Endothelial cell of umbilical vein (primary cell): ENCODE data around the gene ADGRG1. TPM values are rescaled to one million over a fixed set of nuclear protein-coding genes. Genes with fewer than 3 reads are reported as not detected.

Experiments
- BruUV-seq: library from RNA; stranded (reverse); fragments of 400-500 nt; replicated peaks from 2 replicates; lab custom pipeline; 2021; lab: Mats Ljungman, UMichigan
- CTCF ChIA-PET: fragments of 300-600, 350-600 bp; sonication (Branson Sonifier 250); formaldehyde crosslinking; loops from one replicate; lab custom pipeline; 2021; ENCODE audit warnings: antibody characterized with exemption, inconsistent platforms; lab: Charles Lee
- POLR2A ChIA-PET: fragments of 300-600, 350-600 bp; sonication (Branson Sonifier 250); formaldehyde crosslinking; loops from one replicate; lab custom pipeline; 2021; ENCODE audit warnings: antibody characterized with exemption, inconsistent platforms; lab: Charles Lee
- DNase-seq: peaks from one replicate; pipeline ENCODE4 v3.0.0-alpha.2; 2011; ENCODE audit warnings: low read depth, low spot score
- FAIRE-seq: peaks from 2 replicates; lab custom pipeline; 2011; peaks lifted over from hg19 to GRCh38; lab: Jason Lieb, UNC
- H2AFZ ChIP-seq: 2 replicates; pipeline ENCODE4 v1.6.0; 2012; ENCODE audit warnings: low read depth, low read length, control low read depth, inconsistent platforms
- H3K27ac ChIP-seq: 2 replicates; pipeline ENCODE4 v1.5.1; 2011; ENCODE audit warnings: low read depth, mild to moderate bottlenecking, control low read depth, low read length, moderate library complexity; ENCODE audit not compliant: insufficient read depth
- H3K27me3 ChIP-seq, 2 experiments: 2 replicates each; pipeline versions ENCODE4 v1.6.0 to v1.6.1; 2011; ENCODE audit warnings: low read length in 2 of 2, mixed read lengths in 1 of 2; ENCODE audit not compliant: control insufficient read depth in 2 of 2, insufficient read depth in 2 of 2
- H3K36me3 ChIP-seq, 2 experiments: 2 replicates in 1 of 2; 3 replicates in 1 of 2; pipeline ENCODE4 v1.5.1; 2011; ENCODE audit warnings: low read length in 2 of 2, mild to moderate bottlenecking in 1 of 2, moderate library complexity in 1 of 2; ENCODE audit not compliant: control insufficient read depth in 2 of 2, insufficient read depth in 2 of 2; ENCODE audit errors: extremely low read depth in 1 of 2
- H3K4me1 ChIP-seq: 3 replicates; pipeline ENCODE4 v1.5.1; 2011; ENCODE audit warnings: mild to moderate bottlenecking, low read length; ENCODE audit not compliant: control insufficient read depth, insufficient read depth; ENCODE audit errors: extremely low read depth
- H3K4me2 ChIP-seq: 2 replicates; pipeline ENCODE4 v1.6.1; 2011; ENCODE audit warnings: low read length, control low read depth, mixed read lengths; ENCODE audit not compliant: insufficient read depth
- H3K4me3 ChIP-seq, 3 experiments: fragments of 200-600 bp in 1 of 3; sonication (generic), shearing (Covaris generic) in 1 of 3; replicated peaks in 1 of 3; 2 replicates each; pipeline ENCODE4 v1.5.1; 2011 to 2016; ENCODE audit warnings: control low read depth in 3 of 3, low read length in 3 of 3, mild to moderate bottlenecking in 2 of 3, inconsistent platforms in 1 of 3, low read depth in 1 of 3, moderate library complexity in 1 of 3; ENCODE audit not compliant: insufficient read depth in 1 of 3
- H3K79me2 ChIP-seq: 2 replicates; pipeline ENCODE4 v1.6.0; 2012; ENCODE audit warnings: low read length, inconsistent platforms; ENCODE audit not compliant: control insufficient read depth, insufficient read depth
- H3K9ac ChIP-seq: replicated peaks from 2 replicates; pipeline ENCODE3; 2011; ENCODE audit warnings: low read length, control low read depth; ENCODE audit not compliant: insufficient read depth; ENCODE audit errors: extremely low read depth
- H3K9me1 ChIP-seq: replicated peaks from 3 replicates; pipeline ENCODE4 v1.6.0; 2011; ENCODE audit warnings: mild to moderate bottlenecking, low read length; ENCODE audit not compliant: control insufficient read depth, insufficient read depth; ENCODE audit errors: extremely low read depth
- H3K9me3 ChIP-seq: replicated peaks from 2 replicates; pipeline ENCODE4 v1.5.1; 2012; ENCODE audit warnings: low read length, inconsistent platforms; ENCODE audit not compliant: control insufficient read depth, insufficient read depth
- H4K20me1 ChIP-seq: replicated peaks from 2 replicates; pipeline ENCODE3; 2011; ENCODE audit warnings: mild to moderate bottlenecking, low read length; ENCODE audit not compliant: control insufficient read depth, insufficient read depth; ENCODE audit errors: extremely low read depth
- CTCF ChIP-seq, 2 donors: IDR thresholded peaks; 1 replicate in 1 of 2; 2 replicates in 1 of 2; pipeline ENCODE4 v1.5.1; 2011; ENCODE audit warnings: low read length in 2 of 2, mild to moderate bottlenecking in 2 of 2, moderate library complexity in 2 of 2, control low read depth in 1 of 2, inconsistent platforms in 1 of 2, low read depth in 1 of 2; ENCODE audit not compliant: insufficient read depth in 1 of 2; ENCODE audit errors: extremely low read depth in 1 of 2
- EZH2 ChIP-seq: IDR thresholded peaks from 2 replicates; pipeline ENCODE4 v1.6.1; 2012; ENCODE audit warnings: borderline replicate concordance, low read depth, mild to moderate bottlenecking, moderate library complexity, low read length, inconsistent platforms; ENCODE audit not compliant: severe bottlenecking
- FOS ChIP-seq: IDR thresholded peaks from 2 replicates; pipeline ENCODE4 v1.6.1; 2011; ENCODE audit warnings: mild to moderate bottlenecking, low read length, moderate library complexity, borderline replicate concordance; ENCODE audit not compliant: insufficient read depth
- GATA2 ChIP-seq: IDR thresholded peaks from 2 replicates; pipeline ENCODE4 v1.7.0; 2011; ENCODE audit warnings: low read depth, mild to moderate bottlenecking, moderate library complexity, mixed read lengths, low read length; ENCODE audit not compliant: insufficient read length, insufficient read depth
- JUN ChIP-seq: IDR thresholded peaks from 2 replicates; pipeline ENCODE4 v1.6.1; 2011; ENCODE audit warnings: borderline replicate concordance, low read depth; ENCODE audit not compliant: insufficient read length, insufficient read depth
- MAX ChIP-seq: IDR thresholded peaks from 2 replicates; pipeline ENCODE4 v1.6.1; 2011; ENCODE audit not compliant: insufficient read depth, insufficient read length
- MYC ChIP-seq: IDR thresholded peaks from one replicate; pipeline ENCODE4 v1.6.1; 2011; ENCODE audit warnings: mild to moderate bottlenecking, low read depth, low read length
- POLR2A ChIP-seq: IDR thresholded peaks from 2 replicates; pipeline ENCODE4 v1.6.1; 2012; ENCODE audit warnings: low read depth, mild to moderate bottlenecking, control low read depth, low read length
- POLR2AphosphoS5 ChIP-seq: IDR thresholded peaks from 2 replicates; pipeline ENCODE4 v1.6.1; 2012; ENCODE audit warnings: low read depth, mild to moderate bottlenecking, control low read depth, low read length, moderate library complexity; ENCODE audit not compliant: insufficient read depth
- dilution Hi-C: fragments of 300-500 bp; cut with MboI; formaldehyde crosslinking; loops from one replicate; pipeline ENCODE4 v1.15.0; 2019; ENCODE audit warnings: low sequenced_read_pairs; ENCODE audit not compliant: extremely low pct_ligation_motif_present
- intact Hi-C: fragments of 100-400 bp; cut with micrococcal nuclease; formaldehyde crosslinking; loops from one replicate; pipeline ENCODE4 v1.10.0; 2022
- polyA plus RNA-seq, 4 experiments: library from polyadenylated mRNA; depleted of rRNA in 3 of 4; stranded (reverse) in 3 of 4; unstranded in 1 of 4; fragments of >200 nt; gene quantifications; 2 replicates each; pipeline versions ENCODE4 v1.2.1 to v1.2.3, GENCODE V29; 2011 to 2012; ENCODE audit warnings: missing spikeins in 1 of 4
- total RNA-seq: library from RNA; stranded (reverse); gene quantifications from 2 replicates; pipeline ENCODE4 v1.2.3, GENCODE V29; 2021

Gene ADGRG1
- total and polyA plus RNA-seq, 2 donors (not counting 3 experiments of a cell fraction or from before 2014, with no cell fraction given), result 45.6 to 92.5 TPM

GRCh38 chr16:57606147-57606846 is 22.1 kb upstream of the ADGRG1 start:
- POLR2A ChIA-PET, result no interaction called here
- intact Hi-C loops, result no loop called here
- no TSS peak for BruUV-seq
- CTCF ChIA-PET, result interaction anchor here (1.3 kb wide), 2 partner anchors 9 to 15 kb away, joined by 3 to 4 read pairs; no protein-coding TSS in a partner anchor
- H3K4me3 ChIP-seq, result no peak overlapping the region
- no peak overlapping the region for H2AFZ ChIP-seq
- TF ChIP-seq FOS, result no peak
- no peak for TF ChIP-seq EZH2
- TF ChIP-seq CTCF (IDR thresholded peaks at IDR 0.05; ENCODE audit: extremely low read depth in 1 of 2, insufficient read depth in 1 of 2, low read depth in 1 of 2, low read length in 2 of 2), result no peak
- TF ChIP-seq POLR2A, result no peak
- TF ChIP-seq GATA2, result no peak
- TF ChIP-seq MAX, result no peak
- TF ChIP-seq MYC, result no peak
- no peak for TF ChIP-seq POLR2AphosphoS5
- no peak for TF ChIP-seq JUN
- H3K27me3 ChIP-seq, result no peaks in the 10 kb centered on the region
- H3K36me3 ChIP-seq, result no peaks in the 10 kb centered on the region
- dilution Hi-C loops, result no loop called here
- H3K4me2 ChIP-seq, result no peak overlapping the region
- no peak for FAIRE-seq
- no peak overlapping the region for H3K27ac ChIP-seq
- H3K9ac ChIP-seq, result no peak overlapping the region
- no peaks in the 10 kb centered on the region for H3K9me1 ChIP-seq
- no peaks in the 10 kb centered on the region for H4K20me1 ChIP-seq
- H3K4me1 ChIP-seq, result no peaks in the 10 kb centered on the region
- H3K9me3 ChIP-seq, result no peaks in the 10 kb centered on the region
- no peaks in the 10 kb centered on the region for H3K79me2 ChIP-seq
- no peak for DNase-seq
